Hepatocyte (in vitro differentiated cells): ENCODE data around the gene PLCB4.

Source experiments
- EZH2 ChIP-seq: fragments of 200-600 bp; sonication (generic); IDR thresholded peaks from 2 replicates; pipeline ENCODE4 v1.6.1; 2016; ENCODE audit warnings: antibody characterized with exemption, mild to moderate bottlenecking, borderline replicate concordance
- EZH2phosphoT487 ChIP-seq: fragments of 200-600 bp; sonication (generic); IDR thresholded peaks from one replicate; pipeline ENCODE4 v1.6.1; 2018; ENCODE audit warnings: antibody characterized with exemption, mild to moderate bottlenecking, low read depth, moderate library complexity; ENCODE audit not compliant: unreplicated experiment, severe bottlenecking
- TF ChIP-seq, protein P1 (sequence below): fragments of 200-600 bp; sonication (generic); IDR thresholded peaks from 2 replicates; pipeline ENCODE4 v1.5.1; 2016; ENCODE audit warnings: antibody characterized with exemption, mild to moderate bottlenecking; ENCODE audit not compliant: poor library complexity

DNA sequence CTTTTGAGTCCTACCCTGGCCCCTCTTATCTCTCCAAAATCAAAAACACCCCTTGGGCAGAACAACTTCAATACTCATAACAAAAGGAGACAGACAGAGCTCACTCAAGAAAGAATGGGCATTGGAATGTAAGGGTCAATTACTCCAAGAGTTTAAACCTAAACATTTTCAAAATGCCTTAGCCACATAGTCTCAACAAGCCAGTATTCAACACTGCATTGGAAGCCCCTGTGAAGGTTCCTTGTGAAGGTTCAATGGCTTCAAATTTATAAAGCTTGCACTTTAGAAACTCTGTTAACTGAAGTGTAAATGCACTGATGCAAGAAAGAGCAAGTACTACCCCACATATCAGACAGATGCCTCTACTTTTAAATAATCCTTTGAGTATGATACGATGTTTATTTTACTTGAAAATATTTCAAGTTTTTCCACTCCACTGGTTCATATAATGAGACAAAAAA is 306.4 kb downstream of the PLCB4 start:
- TF ChIP-seq EZH2phosphoT487 (no peak), EZH2 (no peak)
- TF ChIP-seq, protein P1, sequence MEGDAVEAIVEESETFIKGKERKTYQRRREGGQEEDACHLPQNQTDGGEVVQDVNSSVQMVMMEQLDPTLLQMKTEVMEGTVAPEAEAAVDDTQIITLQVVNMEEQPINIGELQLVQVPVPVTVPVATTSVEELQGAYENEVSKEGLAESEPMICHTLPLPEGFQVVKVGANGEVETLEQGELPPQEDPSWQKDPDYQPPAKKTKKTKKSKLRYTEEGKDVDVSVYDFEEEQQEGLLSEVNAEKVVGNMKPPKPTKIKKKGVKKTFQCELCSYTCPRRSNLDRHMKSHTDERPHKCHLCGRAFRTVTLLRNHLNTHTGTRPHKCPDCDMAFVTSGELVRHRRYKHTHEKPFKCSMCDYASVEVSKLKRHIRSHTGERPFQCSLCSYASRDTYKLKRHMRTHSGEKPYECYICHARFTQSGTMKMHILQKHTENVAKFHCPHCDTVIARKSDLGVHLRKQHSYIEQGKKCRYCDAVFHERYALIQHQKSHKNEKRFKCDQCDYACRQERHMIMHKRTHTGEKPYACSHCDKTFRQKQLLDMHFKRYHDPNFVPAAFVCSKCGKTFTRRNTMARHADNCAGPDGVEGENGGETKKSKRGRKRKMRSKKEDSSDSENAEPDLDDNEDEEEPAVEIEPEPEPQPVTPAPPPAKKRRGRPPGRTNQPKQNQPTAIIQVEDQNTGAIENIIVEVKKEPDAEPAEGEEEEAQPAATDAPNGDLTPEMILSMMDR: no peak
